Activated naive CD4-positive, alpha-beta T cell treated with anti-CD3 and anti-CD28 coated beads, Interleukin-2, amount 50 U/mL, for 72 hours (primary cell): Measurements from ENCODE around the gene ZBTB20. TPM values are rescaled to one million over a fixed set of nuclear protein-coding genes. Genes with fewer than 3 reads are reported as not detected.

Experiments used
- ATAC-seq, 2 donors: fragments of 150-1000 bp; cut with Tn5 transposase; 2 replicates each; pipeline ENCODE4 v1.10.0; 2021; ENCODE audit warnings: mild to moderate bottlenecking in 2 of 2, moderate library complexity in 2 of 2
- DNase-seq, 2 donors: peaks; one replicate each; pipeline ENCODE4 v3.0.0; 2021 to 2022; ENCODE audit warnings: low spot score in 2 of 2
- H3K27ac Mint-ChIP-seq, 2 donors: one replicate each; pipeline ENCODE4 v1.8.0; 2022; ENCODE audit warnings: mild to moderate bottlenecking in 2 of 2, mixed read lengths in 2 of 2
- H3K36me3 Mint-ChIP-seq, 2 donors: one replicate each; pipeline ENCODE4 v1.8.0; 2022; ENCODE audit warnings: mixed read lengths in 2 of 2
- H3K9me3 Mint-ChIP-seq, 2 donors: one replicate each; pipeline ENCODE4 v1.8.0; 2022; ENCODE audit warnings: mixed read lengths in 2 of 2
- total RNA-seq, 2 donors: library from RNA; stranded (reverse); gene quantifications; one replicate each; pipeline ENCODE4 v1.2.3, GENCODE V29; 2022

ZBTB20 gene
- total RNA-seq, 2 donors from 2014 or later, result 9.2 to 10.8 TPM

GRCh38 chr3:114307222-114307830 is 839.8 kb downstream of the ZBTB20 start:
- no peak for DNase-seq
- Mint-ChIP-seq H3K9me3 (peaks cover 0 to 7% of the 10 kb centered on the region in 2 donors), H3K36me3 (peaks cover 0 to 13% of the 10 kb centered on the region in 2 donors), H3K27ac (peak overlapping the region; percentile 54 to 92)
- ATAC-seq, result peak in 1 of 2 donors; percentile 23

DNA sequence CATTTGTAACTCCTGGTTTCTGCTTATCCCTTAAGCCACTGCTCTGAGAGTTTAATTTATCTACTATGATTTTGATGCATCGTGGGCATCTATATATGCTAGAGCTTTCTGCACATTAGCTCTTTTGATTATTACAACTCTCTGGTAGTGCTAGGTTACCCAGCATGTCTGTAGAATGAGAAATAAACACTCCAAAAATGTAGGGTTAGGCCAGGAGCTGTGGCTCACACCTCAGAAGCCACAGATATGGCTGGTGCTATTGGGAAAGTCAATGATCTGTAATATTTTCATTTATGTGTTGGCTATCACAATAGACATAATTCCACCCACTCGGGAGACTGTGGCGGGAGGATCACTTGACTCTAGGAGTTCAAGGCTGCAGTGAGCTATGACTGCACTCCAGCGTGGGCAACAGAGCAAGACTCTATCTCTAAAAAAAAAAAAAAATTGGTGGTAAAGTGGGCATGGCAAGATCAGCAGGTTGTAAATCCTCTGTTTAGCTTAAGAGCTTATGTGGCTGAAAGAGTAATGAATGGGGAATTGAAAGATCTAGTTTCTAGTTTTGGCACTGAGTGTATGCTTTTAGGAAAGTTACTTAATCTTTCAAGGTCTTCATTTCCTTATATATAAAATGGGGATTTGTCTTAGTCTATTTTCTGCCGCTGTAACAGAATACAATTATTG is 847.0 kb downstream of the ZBTB20 start:
- ATAC-seq (no peak), DNase-seq (no peak)
- no peaks in the 10 kb centered on the region for H3K36me3 Mint-ChIP-seq
- no peaks in the 10 kb centered on the region for H3K9me3 Mint-ChIP-seq
- peak overlapping the region in 1 of 2 donors; percentile 36 for H3K27ac Mint-ChIP-seq

GRCh38 chr3:114299421-114299820 is 847.7 kb downstream of the ZBTB20 start:
- peak in 1 of 2 donors; percentile 20 for DNase-seq
- ATAC-seq, result peak in 1 of 2 donors; percentile 51
- Mint-ChIP-seq H3K27ac (peak overlapping the region in 1 of 2 donors; percentile 36), H3K36me3 (no peaks in the 10 kb centered on the region), H3K9me3 (no peaks in the 10 kb centered on the region)

GRCh38 chr3:114295946-114296345 is 851.1 kb downstream of the ZBTB20 start:
- H3K9me3 Mint-ChIP-seq, result no peaks in the 10 kb centered on the region
- no peak overlapping the region for H3K27ac Mint-ChIP-seq
- DNase-seq (no peak), ATAC-seq (no peak)
- H3K36me3 Mint-ChIP-seq, result no peaks in the 10 kb centered on the region

- H3K9me3 Mint-ChIP-seq, result no peaks in the 10 kb centered on the region
Observed at GRCh38 chr3:114294940-114295480, 852.1 kb downstream of the ZBTB20 start.

DNA sequence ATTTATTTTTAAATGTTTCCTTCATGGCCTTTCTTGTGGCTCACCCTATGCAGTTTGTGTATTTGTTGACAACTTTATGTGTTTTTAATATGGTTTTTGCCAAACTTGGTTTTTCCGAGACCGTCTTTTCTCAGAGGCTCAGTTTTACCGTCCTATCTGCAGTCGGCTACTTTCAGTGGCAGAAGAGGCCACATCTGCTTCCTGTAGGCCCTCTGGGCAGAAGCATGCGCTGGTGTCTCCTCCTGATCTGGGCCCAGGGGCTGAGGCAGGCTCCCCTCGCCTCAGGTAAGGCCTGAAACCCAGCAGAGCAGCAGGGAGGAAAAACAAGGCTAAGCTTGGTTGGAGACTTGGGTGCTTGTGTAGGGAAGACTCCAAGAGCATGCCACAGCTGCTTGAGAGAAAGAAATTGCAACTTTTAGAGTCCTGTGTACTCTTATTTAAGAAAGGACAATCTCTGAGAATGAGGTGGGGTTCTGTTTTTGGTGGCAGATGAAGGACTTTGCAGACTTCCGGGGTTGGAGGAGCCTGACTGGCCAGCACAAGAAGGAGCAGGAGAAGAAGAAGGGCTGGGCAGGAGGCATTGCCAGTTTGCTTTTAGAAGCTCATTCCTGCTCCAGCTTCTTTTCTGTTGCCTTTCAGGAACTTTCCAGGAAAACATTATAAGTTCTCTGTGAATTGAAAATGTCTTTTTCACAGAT is 853.1 kb downstream of the ZBTB20 start, which contains the start of gene TIGIT:
Gene TIGIT, plus strand, starts transcription at position 191 of the 698 bp plus-strand sequence. Its CDS starts 34 bp downstream, at position 225.
- no peak for ATAC-seq
- Mint-ChIP-seq H3K9me3 (no peaks in the 10 kb centered on the region), H3K27ac (peak within 1 kb of the TSS in 1 of 2 donors; percentile 75), H3K36me3 (no peaks in the 10 kb centered on the region)
- no peak for DNase-seq

More at GRCh38 chr3:114294940-114295480, 852.1 kb downstream of the ZBTB20 start:
- DNase-seq (no peak), ATAC-seq (no peak)
- no peaks in the 10 kb centered on the region for H3K36me3 Mint-ChIP-seq
- H3K27ac Mint-ChIP-seq, result no peak overlapping the region

DNA sequence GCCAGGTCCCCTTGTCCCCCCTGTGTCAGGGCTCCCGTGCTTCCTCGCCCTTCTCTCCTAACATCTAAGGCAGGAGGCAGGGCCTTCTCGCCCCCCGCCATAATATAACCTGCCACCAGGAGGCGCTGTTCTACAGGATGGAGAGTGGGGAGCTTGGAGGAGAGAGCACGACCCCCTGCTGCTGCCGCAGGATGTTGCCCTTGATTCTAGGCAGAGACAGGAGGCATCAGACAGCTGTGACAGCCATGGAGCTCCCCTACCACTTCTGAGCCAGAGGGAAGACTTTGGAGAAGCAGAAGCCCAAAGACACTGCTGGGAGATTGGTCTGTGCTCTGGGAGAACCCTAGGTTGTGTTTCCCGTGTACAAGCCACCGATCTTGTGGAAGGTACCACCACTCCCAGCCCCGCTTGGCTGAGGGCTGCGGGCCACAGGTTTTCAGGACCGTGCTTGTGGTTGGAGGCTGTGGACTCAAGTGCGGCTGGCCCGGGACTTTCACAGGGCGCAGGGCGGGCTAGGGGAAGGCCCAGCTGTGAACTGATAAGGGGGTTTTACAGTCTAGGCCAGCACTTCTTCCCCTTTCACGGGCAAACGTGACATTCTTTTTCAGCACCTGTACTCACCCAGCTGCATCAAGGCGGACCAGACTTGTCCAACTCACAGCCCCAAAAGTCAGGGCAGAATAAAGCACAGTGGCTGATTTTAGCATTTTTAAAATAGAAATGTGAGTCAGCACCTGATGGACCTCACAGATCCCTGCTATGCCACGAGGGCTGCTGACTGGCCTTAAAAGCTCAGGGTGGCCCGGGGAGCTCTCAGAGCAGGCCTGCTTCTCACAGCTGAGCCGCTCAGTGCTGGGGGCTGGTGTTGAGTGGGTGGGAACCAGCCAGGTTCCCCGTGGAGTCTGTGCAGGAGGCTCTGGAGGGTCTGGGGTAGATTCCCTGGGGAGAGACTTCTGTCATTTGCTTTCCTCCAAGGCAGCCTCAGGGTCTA is 855.9 kb downstream of the ZBTB20 start:
- peak overlapping the region; percentile 67 to 86 for H3K27ac Mint-ChIP-seq
- H3K36me3 Mint-ChIP-seq, result no peaks in the 10 kb centered on the region

GRCh38 chr3:114286266-114286665 is 860.8 kb downstream of the ZBTB20 start:
- ATAC-seq (no peak), DNase-seq (no peak)
- Mint-ChIP-seq H3K9me3 (peaks cover 0 to 5% of the 10 kb centered on the region in 2 donors), H3K27ac (peak overlapping the region in 1 of 2 donors; percentile 69), H3K36me3 (no peaks in the 10 kb centered on the region)

More for the DNA sequence above, 855.9 kb downstream of the ZBTB20 start:
- H3K9me3 Mint-ChIP-seq, result no peaks in the 10 kb centered on the region
- DNase-seq, result peak; percentile 80 to 94
- ATAC-seq, result peak; percentile 86 to 90

DNA sequence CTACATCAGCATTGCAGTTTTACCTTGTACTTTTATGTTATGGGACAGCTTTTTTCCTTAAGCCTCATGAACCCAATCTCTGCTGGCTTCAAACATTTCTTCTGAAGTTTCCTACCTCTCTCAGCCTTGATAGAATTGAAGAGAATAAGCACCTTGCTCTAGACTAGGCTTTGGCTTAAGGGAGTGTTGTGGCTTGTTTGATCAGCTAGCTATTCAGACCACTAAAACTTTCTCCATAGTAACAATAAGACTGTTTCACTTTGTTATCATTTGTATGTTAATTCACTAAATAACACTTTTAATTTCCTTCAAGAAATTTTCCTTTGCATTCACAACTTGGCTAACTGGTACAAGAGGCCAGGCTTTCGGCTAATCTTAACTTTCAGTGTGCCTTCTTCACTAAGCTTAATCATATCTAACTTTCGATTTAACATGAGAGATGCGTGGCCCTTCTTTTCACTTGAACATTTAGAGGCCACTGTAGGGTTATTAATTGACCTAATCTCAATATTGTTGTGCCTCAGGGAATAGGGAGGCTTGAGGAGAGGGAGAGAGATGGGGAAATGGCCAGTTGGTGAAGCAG is 861.3 kb downstream of the ZBTB20 start:
- DNase-seq (no peak), ATAC-seq (peak in 1 of 2 donors; percentile 34)
- H3K9me3 Mint-ChIP-seq, result peaks cover 0 to 5% of the 10 kb centered on the region in 2 donors
- peak overlapping the region in 1 of 2 donors; percentile 69 for H3K27ac Mint-ChIP-seq
- no peaks in the 10 kb centered on the region for H3K36me3 Mint-ChIP-seq

- ATAC-seq (no peak), DNase-seq (no peak)
- H3K36me3 Mint-ChIP-seq, result no peaks in the 10 kb centered on the region
- H3K27ac Mint-ChIP-seq, result peak overlapping the region in 1 of 2 donors; percentile 69
- peaks cover 0 to 5% of the 10 kb centered on the region in 2 donors for H3K9me3 Mint-ChIP-seq
Observed at GRCh38 chr3:114284644-114285043, 862.4 kb downstream of the ZBTB20 start.
